Panc1 (cell line): Measurements from ENCODE around the gene AP3D1. TPM values are rescaled to one million over a fixed set of nuclear protein-coding genes. Genes with fewer than 3 reads are reported as not detected.

Experiments used
- ATAC-seq: fragments of 200-7000 bp; cut with Tn5 transposase; 2 replicates; pipeline ENCODE4 v1.9.1; 2020; ENCODE audit warnings: mild to moderate bottlenecking, moderate library complexity
- BruUV-seq: library from RNA; stranded (reverse); fragments of 400-500 nt; replicated peaks from 2 replicates; lab custom pipeline; 2021; lab: Mats Ljungman, UMichigan
- CTCF ChIA-PET: fragments of 300-600 bp; sonication (Branson Sonifier 250); formaldehyde crosslinking; loops from one replicate; lab custom pipeline; 2022; ENCODE audit warnings: antibody characterized with exemption; lab: Charles Lee
- POLR2A ChIA-PET: fragments of 300-600 bp; sonication (Branson Sonifier 250); formaldehyde crosslinking; loops from one replicate; lab custom pipeline; 2022; ENCODE audit warnings: antibody characterized with exemption; lab: Charles Lee
- DNase-seq: peaks from one replicate; pipeline ENCODE4 v3.0.0-alpha.2; 2010; ENCODE audit warnings: low read depth, low spot score
- H3K27ac ChIP-seq: 2 replicates; pipeline ENCODE4 v1.5.1; 2011; ENCODE audit warnings: mild to moderate bottlenecking, low read length, inconsistent platforms
- H3K27me3 ChIP-seq: fragments of 200-500 bp; sonication (Bioruptor generic); 2 replicates; pipeline ENCODE4 v1.6.0; 2014; ENCODE audit warnings: low read length, inconsistent platforms; ENCODE audit not compliant: control insufficient read depth, insufficient read depth
- H3K36me3 ChIP-seq: fragments of 200-500 bp; sonication (Bioruptor generic); 2 replicates; pipeline ENCODE4 v1.5.1; 2014; ENCODE audit warnings: inconsistent platforms, mild to moderate bottlenecking, low read length, moderate library complexity; ENCODE audit not compliant: control insufficient read depth, insufficient read depth
- H3K4me1 ChIP-seq: 2 replicates; pipeline ENCODE4 v1.5.1; 2011; ENCODE audit warnings: inconsistent platforms, mild to moderate bottlenecking, low read length, moderate library complexity; ENCODE audit not compliant: control insufficient read depth, insufficient read depth
- H3K4me3 ChIP-seq, 2 experiments: 2 replicates each; pipeline ENCODE4 v1.5.1; 2011 to 2012; ENCODE audit warnings: low read depth in 2 of 2, low read length in 2 of 2, mild to moderate bottlenecking in 2 of 2, inconsistent platforms in 1 of 2, moderate library complexity in 1 of 2
- H3K9me3 ChIP-seq: fragments of 200-500 bp; sonication (Bioruptor generic); 2 replicates; pipeline ENCODE4 v1.5.1; 2014; ENCODE audit warnings: low read depth, mild to moderate bottlenecking, inconsistent platforms, low read length, moderate library complexity; ENCODE audit not compliant: control insufficient read depth, insufficient read depth
- POLR2AphosphoS5 ChIP-seq: IDR thresholded peaks from 2 replicates; pipeline ENCODE4 v1.6.1; 2012; ENCODE audit warnings: mild to moderate bottlenecking, low read depth, low read length, moderate library complexity
- SIN3A ChIP-seq: IDR thresholded peaks from 2 replicates; pipeline ENCODE4 v1.6.1; 2012; ENCODE audit warnings: low read depth, mild to moderate bottlenecking, low read length, moderate library complexity, borderline replicate concordance; ENCODE audit not compliant: insufficient read depth
- TCF7L2 ChIP-seq: IDR thresholded peaks from 2 replicates; pipeline ENCODE4 v1.6.1; 2011; ENCODE audit warnings: mild to moderate bottlenecking, low read depth, low read length, inconsistent platforms
- in situ Hi-C: cut with HindIII; loops from 2 replicates; pipeline ENCODE4 v1.10.0; 2016; ENCODE audit warnings: low sequenced_read_pairs, low pct_unique_long_range_greater_than_20kb
- intact Hi-C: fragments of 100-400 bp; cut with micrococcal nuclease; formaldehyde crosslinking; loops from one replicate; pipeline ENCODE4 v1.10.0; 2022; ENCODE audit not compliant: unreplicated experiment
- total RNA-seq: library from RNA; stranded (reverse); gene quantifications from one replicate; pipeline ENCODE4 v1.2.1, GENCODE V29; 2021; ENCODE audit not compliant: unreplicated experiment
- TF ChIP-seq, protein P1 (sequence below), 2 experiments: IDR thresholded peaks; 2 replicates each; pipeline ENCODE4 v1.6.1; 2011 to 2012; ENCODE audit warnings: low read depth in 2 of 2, control low read depth in 1 of 2, low read length in 1 of 2, mild to moderate bottlenecking in 1 of 2, moderate library complexity in 1 of 2; ENCODE audit not compliant: insufficient read depth in 1 of 2
- TF ChIP-seq, protein P2 (sequence below): fragments of 450-650 bp; IDR thresholded peaks from 2 replicates; pipeline ENCODE4 v1.5.1; 2017; ENCODE audit warnings: mild to moderate bottlenecking

The AP3D1 gene
- total RNA-seq, 1 experiment from 2014 or later, result 167 TPM

DNA sequence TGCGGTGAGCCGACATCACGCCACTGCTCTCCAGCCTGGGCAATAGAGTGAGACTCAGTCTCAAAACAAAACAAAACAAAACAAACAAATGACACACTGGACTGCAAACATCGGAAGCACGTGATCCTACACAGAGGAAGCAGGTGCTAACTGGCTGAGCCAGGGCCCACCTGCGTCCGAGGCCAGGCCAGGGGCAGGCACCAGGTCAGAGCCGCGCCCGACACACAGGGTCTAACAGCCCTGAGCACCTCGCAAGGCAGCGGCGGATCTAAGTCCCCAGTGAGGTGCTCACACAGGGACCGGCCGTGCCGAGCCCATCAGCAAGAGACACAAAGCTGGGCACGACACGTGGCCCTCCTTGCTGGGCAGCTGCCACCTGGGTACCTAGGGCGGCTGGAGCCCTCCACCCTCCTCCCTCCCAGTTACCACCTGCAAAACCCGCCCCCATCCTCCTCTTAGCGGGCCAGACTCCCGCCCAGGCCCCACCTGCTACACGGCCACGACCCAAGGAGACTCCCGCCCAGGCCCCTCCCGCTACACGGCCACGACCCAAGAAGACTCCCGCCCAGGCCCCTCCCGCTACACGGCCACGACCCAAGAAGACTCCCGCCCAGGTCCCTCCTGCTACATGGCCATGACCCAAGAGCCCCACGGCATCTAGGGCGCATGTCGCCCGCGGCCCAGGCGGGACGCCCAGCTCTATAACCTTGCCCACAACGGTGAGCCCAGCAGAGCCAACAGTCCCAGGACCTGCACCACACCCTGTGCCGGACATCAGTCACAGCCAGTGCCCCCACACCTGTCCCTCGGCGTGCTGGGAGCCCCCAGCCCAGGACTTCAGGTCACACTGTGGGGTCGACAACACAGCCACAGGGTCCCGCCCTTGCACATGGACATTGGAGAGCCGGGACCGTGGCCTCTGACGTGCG is 15.6 kb downstream of the AP3D1 start:
- no peaks in the 10 kb centered on the region for H3K4me1 ChIP-seq
- H3K4me3 ChIP-seq, result no peak overlapping the region
- H3K27me3 ChIP-seq, result no peaks in the 10 kb centered on the region
- DNase-seq (no peak), ATAC-seq (peak; percentile 63)
- ChIA-PET POLR2A (no interaction called here), CTCF (interaction anchor here (0.6 kb wide), 1 partner anchor 33 kb away, joined by 4 read pairs; no protein-coding TSS in a partner anchor)
- no peak for TF ChIP-seq TCF7L2
- TF ChIP-seq SIN3A, result no peak
- TF ChIP-seq, protein P1, sequence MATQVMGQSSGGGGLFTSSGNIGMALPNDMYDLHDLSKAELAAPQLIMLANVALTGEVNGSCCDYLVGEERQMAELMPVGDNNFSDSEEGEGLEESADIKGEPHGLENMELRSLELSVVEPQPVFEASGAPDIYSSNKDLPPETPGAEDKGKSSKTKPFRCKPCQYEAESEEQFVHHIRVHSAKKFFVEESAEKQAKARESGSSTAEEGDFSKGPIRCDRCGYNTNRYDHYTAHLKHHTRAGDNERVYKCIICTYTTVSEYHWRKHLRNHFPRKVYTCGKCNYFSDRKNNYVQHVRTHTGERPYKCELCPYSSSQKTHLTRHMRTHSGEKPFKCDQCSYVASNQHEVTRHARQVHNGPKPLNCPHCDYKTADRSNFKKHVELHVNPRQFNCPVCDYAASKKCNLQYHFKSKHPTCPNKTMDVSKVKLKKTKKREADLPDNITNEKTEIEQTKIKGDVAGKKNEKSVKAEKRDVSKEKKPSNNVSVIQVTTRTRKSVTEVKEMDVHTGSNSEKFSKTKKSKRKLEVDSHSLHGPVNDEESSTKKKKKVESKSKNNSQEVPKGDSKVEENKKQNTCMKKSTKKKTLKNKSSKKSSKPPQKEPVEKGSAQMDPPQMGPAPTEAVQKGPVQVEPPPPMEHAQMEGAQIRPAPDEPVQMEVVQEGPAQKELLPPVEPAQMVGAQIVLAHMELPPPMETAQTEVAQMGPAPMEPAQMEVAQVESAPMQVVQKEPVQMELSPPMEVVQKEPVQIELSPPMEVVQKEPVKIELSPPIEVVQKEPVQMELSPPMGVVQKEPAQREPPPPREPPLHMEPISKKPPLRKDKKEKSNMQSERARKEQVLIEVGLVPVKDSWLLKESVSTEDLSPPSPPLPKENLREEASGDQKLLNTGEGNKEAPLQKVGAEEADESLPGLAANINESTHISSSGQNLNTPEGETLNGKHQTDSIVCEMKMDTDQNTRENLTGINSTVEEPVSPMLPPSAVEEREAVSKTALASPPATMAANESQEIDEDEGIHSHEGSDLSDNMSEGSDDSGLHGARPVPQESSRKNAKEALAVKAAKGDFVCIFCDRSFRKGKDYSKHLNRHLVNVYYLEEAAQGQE (IDR thresholded peaks at IDR 0.05; ENCODE audit: insufficient read depth in 1 of 2, low read depth in 2 of 2, low read length in 1 of 2), result no peak
- no peak for TF ChIP-seq POLR2AphosphoS5
- TF ChIP-seq, protein P2, sequence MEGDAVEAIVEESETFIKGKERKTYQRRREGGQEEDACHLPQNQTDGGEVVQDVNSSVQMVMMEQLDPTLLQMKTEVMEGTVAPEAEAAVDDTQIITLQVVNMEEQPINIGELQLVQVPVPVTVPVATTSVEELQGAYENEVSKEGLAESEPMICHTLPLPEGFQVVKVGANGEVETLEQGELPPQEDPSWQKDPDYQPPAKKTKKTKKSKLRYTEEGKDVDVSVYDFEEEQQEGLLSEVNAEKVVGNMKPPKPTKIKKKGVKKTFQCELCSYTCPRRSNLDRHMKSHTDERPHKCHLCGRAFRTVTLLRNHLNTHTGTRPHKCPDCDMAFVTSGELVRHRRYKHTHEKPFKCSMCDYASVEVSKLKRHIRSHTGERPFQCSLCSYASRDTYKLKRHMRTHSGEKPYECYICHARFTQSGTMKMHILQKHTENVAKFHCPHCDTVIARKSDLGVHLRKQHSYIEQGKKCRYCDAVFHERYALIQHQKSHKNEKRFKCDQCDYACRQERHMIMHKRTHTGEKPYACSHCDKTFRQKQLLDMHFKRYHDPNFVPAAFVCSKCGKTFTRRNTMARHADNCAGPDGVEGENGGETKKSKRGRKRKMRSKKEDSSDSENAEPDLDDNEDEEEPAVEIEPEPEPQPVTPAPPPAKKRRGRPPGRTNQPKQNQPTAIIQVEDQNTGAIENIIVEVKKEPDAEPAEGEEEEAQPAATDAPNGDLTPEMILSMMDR, result no peak
- intact Hi-C loops, result no loop called here
- H3K9me3 ChIP-seq, result no peaks in the 10 kb centered on the region
- BruUV-seq, result TSS peak; percentile 46
- H3K36me3 ChIP-seq, result peaks cover 3% of the 10 kb centered on the region; the same call in 1 of the 2 replicates
- in situ Hi-C loops, result no loop called here
- no peak overlapping the region for H3K27ac ChIP-seq

DNA sequence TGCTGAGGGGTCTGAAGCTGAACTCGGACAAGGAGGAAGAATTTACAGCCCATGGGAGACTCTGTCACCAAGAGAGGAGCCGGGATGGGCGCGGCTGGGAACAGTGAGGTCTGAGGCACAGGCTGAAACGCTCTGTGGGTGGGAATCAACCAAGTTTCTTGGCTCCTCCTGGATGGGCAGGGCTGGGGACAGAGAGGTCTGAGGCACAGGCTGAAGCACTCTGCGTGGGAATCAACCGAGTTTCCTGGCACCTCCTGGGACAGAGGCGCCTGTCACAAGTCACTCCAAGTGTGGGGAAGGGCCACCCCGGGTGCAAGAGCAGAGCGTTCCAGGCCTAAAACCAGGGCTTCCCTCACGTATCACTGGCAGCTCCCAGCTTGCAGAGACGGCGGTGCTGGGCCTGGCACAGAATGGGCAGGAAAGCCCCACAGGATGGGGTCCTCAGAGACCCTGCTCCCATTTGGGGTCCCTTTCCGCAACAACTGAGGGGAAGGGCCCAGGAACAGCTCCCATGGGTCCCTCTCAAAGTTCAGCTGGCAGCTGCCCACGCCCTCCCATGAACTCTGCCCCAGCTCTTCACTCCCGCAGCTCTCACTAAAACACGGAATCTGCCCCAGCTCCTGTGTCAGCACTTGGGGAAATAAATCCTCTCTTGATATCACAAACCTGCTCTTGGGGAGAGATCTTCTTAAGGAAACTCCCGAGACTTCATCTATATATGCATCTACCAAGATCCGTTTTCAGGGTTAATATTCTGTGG is 18.5 kb downstream of the AP3D1 start:
- BruUV-seq, result no TSS peak

More for the DNA sequence above, 18.5 kb downstream of the AP3D1 start:
- ChIA-PET POLR2A (no interaction called here), CTCF (no interaction called here)
- no peaks in the 10 kb centered on the region for H3K9me3 ChIP-seq
- TF ChIP-seq POLR2AphosphoS5 (no peak), SIN3A (no peak), TCF7L2 (no peak)
- TF ChIP-seq, protein P1 (IDR thresholded peaks at IDR 0.05; ENCODE audit: insufficient read depth in 1 of 2, low read depth in 2 of 2, low read length in 1 of 2), result no peak
- TF ChIP-seq, protein P2, result no peak
- H3K27ac ChIP-seq, result no peak overlapping the region
- H3K4me1 ChIP-seq, result no peaks in the 10 kb centered on the region
- DNase-seq (no peak), ATAC-seq (no peak)
- H3K27me3 ChIP-seq, result no peaks in the 10 kb centered on the region
- in situ Hi-C loops (no loop called here), intact Hi-C loops (no loop called here)
- peaks cover 3% of the 10 kb centered on the region; the same call in 1 of the 2 replicates for H3K36me3 ChIP-seq
- H3K4me3 ChIP-seq, result no peak overlapping the region
